Prostate gland (tissue), 2 donors: Measurements from ENCODE around the gene GTF2A2.

Source experiments
- CTCF ChIP-seq, 4 experiments: fragments of 200-600 bp in 2 of 4; fragments of 450-650 bp in 2 of 4; sonication (generic) in 2 of 4; IDR thresholded peaks; 1 replicate in 3 of 4; 2 replicates in 1 of 4; pipeline ENCODE4 v1.5.1; 2016 to 2019; ENCODE audit warnings: antibody characterized with exemption in 4 of 4, mild to moderate bottlenecking in 2 of 4, moderate library complexity in 2 of 4
- POLR2A ChIP-seq: fragments of 450-650 bp; IDR thresholded peaks from one replicate; pipeline ENCODE4 v1.6.1; 2016; ENCODE audit warnings: antibody characterized with exemption, mild to moderate bottlenecking
- POLR2AphosphoS5 ChIP-seq: sonication (generic); formaldehyde crosslinking; IDR thresholded peaks from one replicate; pipeline ENCODE4 v1.6.1; 2017; ENCODE audit warnings: antibody characterized with exemption

- TF ChIP-seq POLR2A (no peak), CTCF (IDR thresholded peaks at IDR 0.05) (no peak), POLR2AphosphoS5 (no peak)
Measured at GRCh38 chr15:59614153-59614552, 43.2 kb downstream of the GTF2A2 start.
